ENCODE measurements around the gene SAE1. TPM values are rescaled to one million over a fixed set of nuclear protein-coding genes. Genes with fewer than 3 reads are reported as not detected.
"Not testable (repeated sequence)": the region's sequence is repeated elsewhere in the genome, so short reads cannot be mapped to it uniquely, and the experiment has no call there.

SAE1 gene
- total RNA-seq, 1 donor from 2014 or later = 96.2 TPM

GRCh38 chr19:47231215-47232054, 100.8 kb downstream of the SAE1 start:
- FAIRE-seq (no peak), DNase-seq (ENCODE audit: low spot score in 2 of 2) (peak; percentile 91)

DNA sequence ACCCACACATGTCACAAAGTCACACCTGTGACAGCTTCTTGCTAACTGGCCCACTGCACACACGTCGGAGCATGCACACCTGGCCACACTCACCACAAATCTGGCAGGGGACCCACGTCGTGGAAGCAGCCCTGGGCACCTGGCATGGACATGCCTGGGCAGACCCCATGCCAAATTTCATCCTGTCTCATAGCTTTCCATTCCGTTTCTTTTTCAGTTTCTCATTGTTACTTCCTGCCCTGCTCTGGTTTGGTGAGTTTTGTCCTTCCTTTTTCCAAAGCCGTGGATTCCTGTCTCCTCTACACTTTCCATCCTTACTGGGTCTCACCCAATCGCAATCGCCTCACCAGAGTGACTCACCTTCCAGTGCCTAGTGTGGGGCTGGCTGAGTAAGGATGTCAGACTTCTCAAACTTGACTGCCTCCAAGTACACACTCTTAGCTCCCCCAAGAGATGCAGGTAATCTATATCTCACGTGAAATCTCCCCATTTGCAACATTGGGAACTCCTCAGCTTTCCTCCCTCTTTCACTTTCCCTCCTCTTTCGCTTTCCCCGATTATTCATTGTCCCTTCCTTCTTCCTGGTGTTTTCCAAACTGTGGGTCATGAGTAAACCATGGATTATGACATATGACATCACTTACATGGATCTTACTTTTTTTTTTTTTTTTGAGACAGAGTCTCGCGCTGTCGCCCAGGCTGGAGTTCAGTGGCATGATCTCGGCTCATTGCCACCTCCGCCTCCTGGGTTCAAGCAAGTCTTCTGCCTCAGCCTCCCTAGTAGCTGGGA, 102.0 kb downstream of the SAE1 start:
- no peak for FAIRE-seq

GRCh38 chr19:47236072-47236675, 105.5 kb downstream of the SAE1 start:
- FAIRE-seq = no peak
- DNase-seq (ENCODE audit: low spot score in 2 of 2) = no peak

More for the DNA sequence above, 102.0 kb downstream of the SAE1 start:
- peak in 1 of 2 donors; percentile 15 for DNase-seq (ENCODE audit: low spot score in 2 of 2)

GRCh38 chr19:47239152-47239551, 108.5 kb downstream of the SAE1 start:
- FAIRE-seq (no peak), DNase-seq (ENCODE audit: low spot score in 2 of 2) (no peak)

DNA sequence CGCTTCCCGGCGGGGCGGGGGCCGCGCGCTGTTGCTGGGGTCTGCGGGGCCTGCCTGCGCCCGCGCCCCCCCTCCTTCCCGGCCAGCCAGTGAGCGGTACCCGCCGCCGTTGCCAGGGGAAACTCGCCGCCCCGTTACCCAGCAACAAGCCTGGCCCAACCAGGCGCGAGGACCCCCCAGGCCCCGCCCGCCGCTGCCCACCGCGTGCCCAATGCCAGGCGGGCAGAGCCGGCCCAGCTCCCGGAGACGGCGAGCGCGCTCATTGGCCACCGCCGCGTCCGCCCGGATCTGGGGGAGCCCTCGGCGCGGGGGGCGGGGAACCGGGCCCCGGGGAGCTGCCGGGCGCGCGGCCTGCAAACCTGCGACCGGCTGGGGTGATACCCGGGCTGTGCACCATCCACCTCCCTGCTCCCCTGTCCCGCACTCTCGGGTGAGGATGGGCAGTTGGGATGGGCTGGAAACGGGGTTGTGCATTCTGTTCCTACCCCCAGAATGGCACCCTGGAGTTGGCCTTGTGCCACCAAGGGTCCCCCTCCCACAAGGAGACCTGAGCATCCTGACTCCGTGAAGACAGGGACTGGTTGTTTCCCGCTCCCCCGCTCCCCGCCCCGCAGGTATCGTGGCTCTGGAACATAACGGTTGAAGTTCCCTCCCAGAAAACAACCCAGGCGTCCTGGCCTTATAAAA, 109.1 kb downstream of the SAE1 start:
- FAIRE-seq (no peak), DNase-seq (ENCODE audit: low spot score in 2 of 2) (peak; percentile 83 to 90)

GRCh38 chr19:47240556-47240955, 109.9 kb downstream of the SAE1 start:
- no peak for FAIRE-seq

GRCh38 chr19:47240996-47241918, 110.6 kb downstream of the SAE1 start:
- FAIRE-seq (no peak), DNase-seq (ENCODE audit: low spot score in 2 of 2) (peak; percentile 72 to 83)

More at GRCh38 chr19:47240556-47240955, 109.9 kb downstream of the SAE1 start:
- DNase-seq (ENCODE audit: low spot score in 2 of 2) = no peak

GRCh38 chr19:47241919-47242577, 111.4 kb downstream of the SAE1 start:
- DNase-seq (ENCODE audit: low spot score in 2 of 2) (no peak), FAIRE-seq (no peak)

DNA sequence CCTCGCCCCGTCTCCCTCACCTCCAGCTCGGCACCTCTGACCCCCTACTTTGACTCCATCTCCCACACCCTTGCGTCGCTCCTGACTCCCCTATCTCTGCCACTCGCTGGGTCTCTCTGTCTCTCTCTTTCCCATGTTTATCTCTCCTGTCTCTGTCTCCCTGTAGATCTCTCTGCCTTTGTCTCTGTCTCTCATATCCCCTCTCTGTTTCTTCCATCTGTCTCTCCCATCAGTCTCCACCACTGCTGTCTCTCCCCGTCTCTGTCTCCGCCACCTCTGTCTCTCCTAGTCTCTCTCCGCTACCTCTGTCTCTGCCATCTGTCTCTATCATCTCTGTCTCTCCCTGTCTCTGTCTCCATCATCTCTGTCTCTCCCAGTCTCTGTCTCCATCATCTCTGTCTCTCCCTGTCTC, 112.7 kb downstream of the SAE1 start:
- DNase-seq (ENCODE audit: low spot score in 2 of 2) (no peak), FAIRE-seq (no peak)

GRCh38 chr19:47243776-47244547, 113.3 kb downstream of the SAE1 start:
- peak; percentile 86 to 92 for DNase-seq (ENCODE audit: low spot score in 2 of 2)
- FAIRE-seq = no peak

GRCh38 chr19:47247308-47247990, 116.8 kb downstream of the SAE1 start:
- FAIRE-seq (no peak), DNase-seq (ENCODE audit: low spot score in 2 of 2) (peak; percentile 61 to 79)

DNA sequence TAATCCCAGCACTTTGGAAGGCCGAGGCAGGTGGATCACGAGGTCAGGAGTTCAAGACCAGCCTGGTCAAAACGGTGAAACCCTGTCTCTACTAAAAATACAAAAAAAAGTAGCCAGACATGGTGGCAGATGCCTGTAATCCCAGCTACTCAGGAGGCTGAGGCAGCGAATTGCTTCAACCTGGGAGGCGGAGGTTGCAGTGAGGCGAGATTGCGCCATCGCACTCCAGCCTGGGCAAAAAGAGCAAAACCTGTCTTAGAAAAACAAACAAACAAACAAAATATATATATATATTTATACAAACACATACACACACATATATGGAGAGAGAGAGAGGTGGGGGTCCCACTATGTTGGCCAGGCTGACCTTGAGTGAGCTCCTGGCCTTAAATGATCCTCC, 122.4 kb downstream of the SAE1 start:
- FAIRE-seq; DNase-seq (ENCODE audit: low spot score in 2 of 2): not testable (repeated sequence)

- FAIRE-seq (no peak), DNase-seq (ENCODE audit: low spot score in 2 of 2) (no peak)
Measured at GRCh38 chr19:47253467-47253881, 122.8 kb downstream of the SAE1 start.

- DNase-seq (ENCODE audit: low spot score in 2 of 2) (no peak), FAIRE-seq (no peak)
Measured at GRCh38 chr19:47253970-47254369, 123.3 kb downstream of the SAE1 start.

- peak in 1 of 2 donors; percentile 95 for DNase-seq (ENCODE audit: low spot score in 2 of 2)
- FAIRE-seq = no peak
Measured at GRCh38 chr19:47255879-47256692, 125.5 kb downstream of the SAE1 start, which contains the start of gene CCDC9. TSS of gene CCDC9 (plus strand) at chr19:47256525. CDS start at chr19:47258401, 1,876 bp downstream.

GRCh38 chr19:47256693-47257410, 126.2 kb downstream of the SAE1 start:
- DNase-seq (ENCODE audit: low spot score in 2 of 2) (peak; percentile 97 to 98), FAIRE-seq (no peak)
